KG1 (cell line): ENCODE data around the gene MARVELD1.

Experiments used
- DNase-seq: peaks from one replicate; lab custom pipeline; 2025; lab: John Stamatoyannopoulos, UW

Gene MARVELD1

GRCh38 chr10:97755718-97756117 is 42.2 kb downstream of the MARVELD1 start:
- DNase-seq = no peak

- DNase-seq = no peak
These were observed 43.9 kb downstream of the MARVELD1 start for GRCh38 chr10:97757471-97757870.

GRCh38 chr10:97759158-97759887 is 45.8 kb downstream of the MARVELD1 start:
- no peak for DNase-seq

- no peak for DNase-seq
These were observed 46.4 kb downstream of the MARVELD1 start for GRCh38 chr10:97759946-97760345.

- no peak for DNase-seq
These were observed 47.1 kb downstream of the MARVELD1 start for GRCh38 chr10:97760461-97761257.

GRCh38 chr10:97761331-97761865 is 47.9 kb downstream of the MARVELD1 start:
- no peak for DNase-seq

- DNase-seq = no peak
These were observed 48.5 kb downstream of the MARVELD1 start for GRCh38 chr10:97762056-97762455.

GRCh38 chr10:97762816-97763215 is 49.3 kb downstream of the MARVELD1 start:
- no peak for DNase-seq

- DNase-seq = no peak
These were observed 49.9 kb downstream of the MARVELD1 start for GRCh38 chr10:97763411-97763810.

- DNase-seq = no peak
These were observed 50.4 kb downstream of the MARVELD1 start for GRCh38 chr10:97763947-97764346.

- DNase-seq = no peak
These were observed 51.0 kb downstream of the MARVELD1 start for GRCh38 chr10:97764519-97764931.

GRCh38 chr10:97765201-97765600 is 51.7 kb downstream of the MARVELD1 start:
- no peak for DNase-seq

- DNase-seq = no peak
These were observed 52.7 kb downstream of the MARVELD1 start for GRCh38 chr10:97766106-97766810.

GRCh38 chr10:97766996-97767924 is 53.7 kb downstream of the MARVELD1 start:
- no peak for DNase-seq
